Adrenal gland (tissue), 12 donors: ENCODE data around the gene MINDY2. TPM values are rescaled to one million over a fixed set of nuclear protein-coding genes. Genes with fewer than 3 reads are reported as not detected.
"Not testable (repeated sequence)": the region's sequence is repeated elsewhere in the genome, so short reads cannot be mapped to it uniquely, and the experiment has no call there.

Source experiments
- DNase-seq, 7 donors: peaks; one replicate each; pipeline ENCODE4 v3.0.0-alpha.2; 2019 to 2020
- H3K27ac ChIP-seq, 5 donors: fragments of 200-600 bp; sonication (generic) in 4 of 5; 1 replicate in 3 of 5; 2 replicates in 2 of 5; pipeline versions ENCODE4 v1.5.1 to v1.8.0; 2016 to 2020; ENCODE audit warnings: mild to moderate bottlenecking in 1 of 5
- H3K27me3 ChIP-seq: fragments of 200-600 bp; 2 replicates; pipeline ENCODE4 v1.8.0; 2021
- H3K36me3 ChIP-seq, 2 donors: fragments of 200-600 bp; replicated peaks in 1 of 2; 1 replicate in 1 of 2; 2 replicates in 1 of 2; pipeline versions ENCODE4 v1.5.1 to v1.8.0; 2018 to 2022
- H3K4me1 ChIP-seq, 2 donors: fragments of 200-600 bp; replicated peaks in 1 of 2; 1 replicate in 1 of 2; 2 replicates in 1 of 2; pipeline versions ENCODE4 v1.5.1 to v1.8.0; 2018 to 2021
- H3K4me3 ChIP-seq, 4 donors: fragments of 200-600 bp; sonication (generic) in 3 of 4; one replicate each; pipeline ENCODE4 v1.5.1; 2016 to 2018
- H3K9me3 ChIP-seq, 3 donors: fragments of 200-600 bp; sonication (generic) in 1 of 3; replicated peaks in 1 of 3; 1 replicate in 2 of 3; 2 replicates in 1 of 3; pipeline versions ENCODE4 v1.5.1 to v1.8.0; 2016 to 2021
- POLR2A ChIP-seq, 2 donors: fragments of 450-650 bp; IDR thresholded peaks; one replicate each; pipeline ENCODE4 v1.6.1; 2017; ENCODE audit warnings: antibody characterized with exemption in 2 of 2, mild to moderate bottlenecking in 2 of 2, moderate library complexity in 1 of 2
- WGBS, 4 donors: extraction: QIAGEN DNeasy Blood & Tissue Kit in 2 of 4; methylation state at CpG; one replicate each; pipeline versions ENCODE4 v1.1.5 to v1.1.7; 2013 to 2017; 5-methylcytosine and 5-hydroxymethylcytosine counted together
- intact Hi-C, 2 donors: fragments of 100-400 bp; cut with DNase I; formaldehyde crosslinking; loops; one replicate each; pipeline versions ENCODE4 v1.14.1 to v1.15.0; 2022 to 2023
- polyA plus RNA-seq, 3 donors: library from polyadenylated mRNA; stranded (reverse); fragments of 200-250 nt in 2 of 3; fragments of 350-450 nt in 1 of 3; fragmentation: Illumina TruSeq in 1 of 3; extraction: RNeasy Lipid Tissue Mini Kit (QIAGEN cat#74804) in 1 of 3; gene quantifications; one replicate each; pipeline ENCODE4 v1.2.3, GENCODE V29; 2013 to 2014
- total RNA-seq, 9 donors: library from RNA; depleted of rRNA in 4 of 9; stranded (reverse); fragments of >200 nt in 4 of 9; fragments of 120-200 nt in 1 of 9; fragmentation: NEBNext Ultra II Directional in 1 of 9; extraction: Animal tissue kit (Norgen Biotek cat#: 25700) in 1 of 9; gene quantifications; one replicate each; pipeline versions ENCODE4 v1.1.0 to v1.2.4, GENCODE V29; 2013 to 2023
- TF ChIP-seq, protein P1 (sequence below), 6 experiments: fragments of 450-650 bp in 4 of 6; fragments of 200-600 bp in 2 of 6; sonication (generic) in 1 of 6; IDR thresholded peaks; 1 replicate in 5 of 6; 2 replicates in 1 of 6; pipeline versions ENCODE4 v1.5.1 to v1.8.0; 2016 to 2021; ENCODE audit warnings: antibody characterized with exemption in 6 of 6, mild to moderate bottlenecking in 2 of 6, moderate library complexity in 1 of 6
- donor health status: healthy with polysubstance abuse.
- donor health status: Bipolar disorder and iron deficiency.
- donor health status: DM: yes; HTN: yes; CAD: no.
- donor health status: DM: no; HTN: no; CAD: no.
- donor health status: DM: no; HTN: no; CAD: no.
- donor health status: DM: yes; HTN: yes; CAD: no.

The MINDY2 gene
- total and polyA plus RNA-seq, 12 donors, result 2.7 to 25.1 (median 12.2) TPM

DNA sequence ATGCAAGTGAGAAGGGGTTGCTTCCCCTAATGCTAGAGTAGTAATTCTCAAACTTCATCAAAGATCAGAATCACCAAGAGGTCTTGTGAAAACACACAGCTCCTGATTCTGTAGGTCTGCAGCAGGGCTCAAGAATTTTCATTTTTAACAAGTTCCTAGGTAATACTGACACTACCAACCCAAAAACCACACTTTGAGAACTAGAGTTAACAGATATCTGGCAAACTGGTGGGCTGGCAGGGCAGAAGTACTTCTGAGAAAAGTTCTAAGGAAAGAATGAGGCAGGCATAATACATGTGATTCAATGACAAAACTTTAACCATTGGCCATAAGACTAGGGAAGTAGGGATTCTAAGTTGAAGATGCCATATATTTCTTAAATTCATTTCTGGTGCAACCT lies 8.8 kb upstream of the MINDY2 start:
- no peak overlapping the region for H3K4me3 ChIP-seq
- H3K27me3 ChIP-seq, result no peaks in the 10 kb centered on the region
- no peak for DNase-seq
- no peak for TF ChIP-seq POLR2A (IDR thresholded peaks at IDR 0.05)
- TF ChIP-seq, protein P1, sequence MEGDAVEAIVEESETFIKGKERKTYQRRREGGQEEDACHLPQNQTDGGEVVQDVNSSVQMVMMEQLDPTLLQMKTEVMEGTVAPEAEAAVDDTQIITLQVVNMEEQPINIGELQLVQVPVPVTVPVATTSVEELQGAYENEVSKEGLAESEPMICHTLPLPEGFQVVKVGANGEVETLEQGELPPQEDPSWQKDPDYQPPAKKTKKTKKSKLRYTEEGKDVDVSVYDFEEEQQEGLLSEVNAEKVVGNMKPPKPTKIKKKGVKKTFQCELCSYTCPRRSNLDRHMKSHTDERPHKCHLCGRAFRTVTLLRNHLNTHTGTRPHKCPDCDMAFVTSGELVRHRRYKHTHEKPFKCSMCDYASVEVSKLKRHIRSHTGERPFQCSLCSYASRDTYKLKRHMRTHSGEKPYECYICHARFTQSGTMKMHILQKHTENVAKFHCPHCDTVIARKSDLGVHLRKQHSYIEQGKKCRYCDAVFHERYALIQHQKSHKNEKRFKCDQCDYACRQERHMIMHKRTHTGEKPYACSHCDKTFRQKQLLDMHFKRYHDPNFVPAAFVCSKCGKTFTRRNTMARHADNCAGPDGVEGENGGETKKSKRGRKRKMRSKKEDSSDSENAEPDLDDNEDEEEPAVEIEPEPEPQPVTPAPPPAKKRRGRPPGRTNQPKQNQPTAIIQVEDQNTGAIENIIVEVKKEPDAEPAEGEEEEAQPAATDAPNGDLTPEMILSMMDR (IDR thresholded peaks at IDR 0.05), result no peak
- no peaks in the 10 kb centered on the region for H3K36me3 ChIP-seq
- no peak overlapping the region for H3K27ac ChIP-seq
- peaks cover 0 to 11% (median 0%) of the 10 kb centered on the region in 3 donors for H3K9me3 ChIP-seq
- no peaks in the 10 kb centered on the region for H3K4me1 ChIP-seq
- intact Hi-C loops, result loop anchor here in 1 of 2 donors (10.0 kb wide), 1 partner anchor 537 kb away; no protein-coding TSS in a partner anchor

DNA sequence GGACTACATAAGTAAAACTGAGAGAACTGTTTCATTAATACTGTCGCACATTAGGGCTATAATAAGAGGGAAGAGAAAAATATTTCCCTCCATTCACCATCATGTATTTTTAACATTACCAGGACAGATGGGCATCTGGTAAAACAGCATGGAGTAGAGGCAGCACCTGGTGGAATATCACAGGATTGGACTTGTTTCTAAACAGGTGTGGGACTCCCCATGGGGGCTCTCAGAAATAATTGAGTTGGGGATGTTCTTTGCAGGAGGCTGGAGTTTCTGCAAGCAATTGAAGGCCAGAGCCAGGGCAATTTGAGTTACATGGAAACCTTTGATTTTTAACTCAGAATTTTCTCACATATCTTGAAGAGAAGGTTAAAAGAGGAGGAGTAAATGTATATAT lies 8.4 kb upstream of the MINDY2 start:
- no peak overlapping the region for H3K4me3 ChIP-seq
- H3K27me3 ChIP-seq, result no peaks in the 10 kb centered on the region
- no peak for TF ChIP-seq POLR2A (IDR thresholded peaks at IDR 0.05)
- TF ChIP-seq, protein P1 (IDR thresholded peaks at IDR 0.05), result no peak
- 80 to 97% (median 91%) methylated on average over 1 of the region's 1 CpG for WGBS, 4 donors
- intact Hi-C loops, result loop anchor here in 1 of 2 donors (10.0 kb wide), 1 partner anchor 538 kb away; no protein-coding TSS in a partner anchor
- peaks cover 0 to 11% (median 0%) of the 10 kb centered on the region in 3 donors for H3K9me3 ChIP-seq
- H3K4me1 ChIP-seq, result no peaks in the 10 kb centered on the region
- no peak overlapping the region for H3K27ac ChIP-seq
- H3K36me3 ChIP-seq, result no peaks in the 10 kb centered on the region
- DNase-seq, result no peak

- no peaks in the 10 kb centered on the region for H3K4me1 ChIP-seq
- no peak for TF ChIP-seq POLR2A (IDR thresholded peaks at IDR 0.05)
- H3K4me3 ChIP-seq, result no peak overlapping the region
- H3K36me3 ChIP-seq, result no peaks in the 10 kb centered on the region
- 87 to 91% (median 89%) methylated on average over 5 of the region's 5 CpGs for WGBS, 4 donors
- H3K9me3 ChIP-seq, result peaks cover 0 to 11% (median 0%) of the 10 kb centered on the region in 3 donors
- intact Hi-C loops, result loop anchor here in 1 of 2 donors (10.0 kb wide), 1 partner anchor 540 kb away; no protein-coding TSS in a partner anchor
- no peaks in the 10 kb centered on the region for H3K27me3 ChIP-seq
- H3K27ac ChIP-seq, result no peak overlapping the region
- DNase-seq, result no peak
These were observed 6.6 kb upstream of the MINDY2 start for GRCh38 chr15:58764468-58764867.

- Histone ChIP-seq H3K27me3 (no peaks in the 10 kb centered on the region), H3K27ac (no peak overlapping the region), H3K4me1 (peaks cover 7 to 9% of the 10 kb centered on the region in 2 donors), H3K36me3 (no peaks in the 10 kb centered on the region), H3K9me3 (peaks cover 0 to 11% (median 0%) of the 10 kb centered on the region in 3 donors), H3K4me3 (no peak overlapping the region)
- 90 to 97% (median 95%) methylated on average over 5 of the region's 5 CpGs for WGBS, 4 donors
- DNase-seq, result no peak
- TF ChIP-seq POLR2A (IDR thresholded peaks at IDR 0.05), result no peak
- TF ChIP-seq, protein P1 (IDR thresholded peaks at IDR 0.05), result no peak
- intact Hi-C loops, result loop anchor here in 1 of 2 donors (10.0 kb wide), 1 partner anchor 541 kb away; no protein-coding TSS in a partner anchor
These were observed 4.8 kb upstream of the MINDY2 start for GRCh38 chr15:58766290-58766689.

DNA sequence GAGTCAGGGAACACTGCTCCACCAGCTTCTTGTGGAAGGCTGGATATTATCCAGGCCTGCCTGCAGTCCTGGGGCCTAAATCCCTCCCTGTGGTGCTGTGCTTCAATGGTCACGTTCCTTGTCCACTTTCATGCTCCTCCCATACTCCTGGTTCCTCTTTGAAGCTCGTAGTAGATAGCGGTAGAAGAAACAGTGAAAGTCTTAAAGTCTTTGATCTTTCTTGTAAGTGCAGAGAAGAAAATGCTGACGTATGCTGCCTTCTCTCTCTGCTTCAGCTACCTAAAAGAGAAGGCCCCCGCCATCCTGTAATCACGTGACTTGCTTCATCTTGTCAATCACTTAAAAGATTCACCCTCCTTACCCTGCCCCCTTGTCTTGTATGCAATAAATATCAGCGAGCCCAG lies 2.5 kb upstream of the MINDY2 start:
- not testable (repeated sequence) for H3K27ac ChIP-seq, DNase-seq, H3K4me3 ChIP-seq, H3K36me3 ChIP-seq, H3K27me3 ChIP-seq
- peaks cover 24 to 25% of the 10 kb centered on the region in 2 donors for H3K4me1 ChIP-seq
- peaks cover 0 to 11% (median 0%) of the 10 kb centered on the region in 3 donors for H3K9me3 ChIP-seq
- intact Hi-C loops, result loop anchor here in 1 of 2 donors (10.0 kb wide), 1 partner anchor 544 kb away; no protein-coding TSS in a partner anchor
- 92 to 95% (median 94%) methylated on average over 7 of the region's 7 CpGs for WGBS, 4 donors
